ENCODE data around the gene ZNF726.
"Not testable (repeated sequence)": the region's sequence is repeated elsewhere in the genome, so short reads cannot be mapped to it uniquely, and the experiment has no call there.

The ZNF726 gene

GRCh38 chr19:23908165-23908564 is 6.5 kb upstream of the ZNF726 start:
- TF ChIP-seq, protein P1, sequence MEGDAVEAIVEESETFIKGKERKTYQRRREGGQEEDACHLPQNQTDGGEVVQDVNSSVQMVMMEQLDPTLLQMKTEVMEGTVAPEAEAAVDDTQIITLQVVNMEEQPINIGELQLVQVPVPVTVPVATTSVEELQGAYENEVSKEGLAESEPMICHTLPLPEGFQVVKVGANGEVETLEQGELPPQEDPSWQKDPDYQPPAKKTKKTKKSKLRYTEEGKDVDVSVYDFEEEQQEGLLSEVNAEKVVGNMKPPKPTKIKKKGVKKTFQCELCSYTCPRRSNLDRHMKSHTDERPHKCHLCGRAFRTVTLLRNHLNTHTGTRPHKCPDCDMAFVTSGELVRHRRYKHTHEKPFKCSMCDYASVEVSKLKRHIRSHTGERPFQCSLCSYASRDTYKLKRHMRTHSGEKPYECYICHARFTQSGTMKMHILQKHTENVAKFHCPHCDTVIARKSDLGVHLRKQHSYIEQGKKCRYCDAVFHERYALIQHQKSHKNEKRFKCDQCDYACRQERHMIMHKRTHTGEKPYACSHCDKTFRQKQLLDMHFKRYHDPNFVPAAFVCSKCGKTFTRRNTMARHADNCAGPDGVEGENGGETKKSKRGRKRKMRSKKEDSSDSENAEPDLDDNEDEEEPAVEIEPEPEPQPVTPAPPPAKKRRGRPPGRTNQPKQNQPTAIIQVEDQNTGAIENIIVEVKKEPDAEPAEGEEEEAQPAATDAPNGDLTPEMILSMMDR (IDR thresholded peaks at IDR 0.05; ENCODE audit: low read depth, low read length): no peak
- no peak for DNase-seq (ENCODE audit: extremely low read depth, low read depth)

DNA sequence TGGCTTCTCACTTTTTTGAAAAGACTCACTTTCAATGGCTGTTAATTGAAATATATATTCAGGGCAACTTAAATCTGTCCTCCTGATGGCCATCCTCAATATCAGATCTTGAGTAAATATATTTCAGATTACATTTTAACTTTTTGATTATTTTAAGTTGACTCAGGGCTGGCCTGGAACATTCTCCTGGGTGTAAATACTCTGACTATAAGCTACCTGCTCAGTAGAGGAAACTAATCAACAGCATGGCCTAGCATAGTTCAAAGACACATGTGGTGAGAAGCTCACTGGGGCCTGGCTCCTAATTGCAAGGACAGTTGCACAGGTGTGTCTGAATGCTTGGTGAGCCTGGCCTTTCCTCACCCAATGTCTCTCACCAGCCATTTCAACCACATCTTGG is 5.5 kb upstream of the ZNF726 start:
- DNase-seq (ENCODE audit: extremely low read depth, low read depth): no peak
- TF ChIP-seq, protein P1 (IDR thresholded peaks at IDR 0.05; ENCODE audit: low read depth, low read length): no peak

GRCh38 chr19:23913931-23914330 is 755 bp upstream of the ZNF726 start:
- TF ChIP-seq, protein P1 (IDR thresholded peaks at IDR 0.05; ENCODE audit: low read depth, low read length): no peak
- no peak for DNase-seq (ENCODE audit: extremely low read depth, low read depth)

DNA sequence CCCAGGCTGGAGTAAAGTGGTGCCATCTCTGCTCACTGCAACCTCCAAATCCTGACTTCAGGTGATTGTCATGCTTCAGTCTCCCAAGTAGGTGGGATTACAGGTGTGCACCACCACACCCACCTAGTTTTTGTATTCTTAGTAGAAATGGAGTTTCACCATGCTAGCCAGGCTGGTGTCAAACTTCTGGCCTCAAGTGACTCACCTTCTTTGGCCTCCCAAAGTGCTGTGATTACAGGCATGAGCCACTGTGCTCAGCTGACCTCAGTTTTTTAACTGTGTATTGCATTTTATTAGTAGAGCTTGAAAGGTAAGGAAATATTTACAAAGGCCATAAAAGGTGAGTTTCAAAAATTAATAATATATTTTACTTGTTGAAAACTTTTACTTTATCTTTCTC is 2.3 kb downstream of the ZNF726 start:
- TF ChIP-seq, protein P1 (IDR thresholded peaks at IDR 0.05; ENCODE audit: low read depth, low read length): no peak
- DNase-seq (ENCODE audit: extremely low read depth, low read depth): no peak

- TF ChIP-seq, protein P1 (IDR thresholded peaks at IDR 0.05; ENCODE audit: low read depth, low read length): no peak
Measured at GRCh38 chr19:23917856-23918255, 3.2 kb downstream of the ZNF726 start.

DNA sequence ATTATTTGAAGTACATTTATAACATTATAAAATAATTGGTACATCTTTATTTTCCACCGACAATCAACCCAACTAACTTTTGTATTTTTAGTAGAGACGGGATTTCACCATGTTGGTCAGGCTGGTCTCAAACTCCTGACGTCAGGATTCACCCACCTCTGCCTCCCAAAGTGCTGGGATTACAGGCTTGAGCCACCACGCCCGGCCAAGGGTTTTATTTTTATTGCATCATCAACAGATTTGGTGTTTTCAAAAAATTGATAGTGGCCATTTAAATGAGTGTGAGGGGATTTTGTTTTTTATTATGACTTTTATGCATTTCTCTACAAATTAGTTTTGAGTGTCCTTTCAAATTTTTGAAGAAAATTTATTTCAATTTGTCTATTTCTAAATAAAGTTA is 10.6 kb downstream of the ZNF726 start:
- TF ChIP-seq, protein P1 (IDR thresholded peaks at IDR 0.05; ENCODE audit: low read depth, low read length): no peak
- no peak for DNase-seq (ENCODE audit: extremely low read depth, low read depth)

More at GRCh38 chr19:23917856-23918255, 3.2 kb downstream of the ZNF726 start:
- no peak for DNase-seq (ENCODE audit: extremely low read depth, low read depth)

DNA sequence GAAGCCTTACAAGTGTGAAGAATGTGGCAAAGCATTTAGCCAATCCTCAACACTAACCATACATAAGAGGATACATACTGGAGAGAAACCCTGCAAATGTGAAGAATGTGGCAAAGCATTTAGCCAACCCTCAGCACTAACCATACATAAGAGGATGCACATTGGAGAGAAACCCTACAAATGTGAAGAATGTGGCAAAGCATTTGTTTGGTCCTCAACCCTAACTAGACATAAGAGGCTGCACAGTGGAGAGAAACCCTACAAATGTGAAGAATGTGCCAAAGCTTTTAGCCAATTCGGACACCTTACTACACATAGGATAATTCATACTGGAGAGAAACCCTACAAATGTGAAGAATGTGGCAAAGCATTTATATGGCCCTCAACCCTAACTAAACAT is 18.2 kb downstream of the ZNF726 start:
- DNase-seq (ENCODE audit: extremely low read depth, low read depth): no peak
- TF ChIP-seq, protein P1 (IDR thresholded peaks at IDR 0.05; ENCODE audit: low read depth, low read length): no peak

- DNase-seq (ENCODE audit: extremely low read depth, low read depth): not testable (repeated sequence)
Measured at GRCh38 chr19:23937031-23937430, 22.3 kb downstream of the ZNF726 start.

Measured in AG09319 (cell line).